T47D (cell line): Measurements from ENCODE around the gene CLECL1.
"Not testable (repeated sequence)": the region's sequence is repeated elsewhere in the genome, so short reads cannot be mapped to it uniquely, and the experiment has no call there.

Experiments used
- DNase-seq, 2 experiments: peaks; one replicate each; pipeline versions ENCODE4 v3.0.0 to v3.0.0-alpha.2; 2011 to 2012; ENCODE audit warnings: low read depth in 1 of 2, low spot score in 1 of 2
- JUND ChIP-seq: IDR thresholded peaks from 2 replicates; pipeline ENCODE4 v1.6.1; 2012; ENCODE audit warnings: low read depth
- in situ Hi-C: cut with HindIII; loops from 2 replicates; pipeline ENCODE4 v1.10.0; 2016; ENCODE audit warnings: low sequenced_read_pairs, low pct_unique_long_range_greater_than_20kb

The CLECL1 gene

DNA sequence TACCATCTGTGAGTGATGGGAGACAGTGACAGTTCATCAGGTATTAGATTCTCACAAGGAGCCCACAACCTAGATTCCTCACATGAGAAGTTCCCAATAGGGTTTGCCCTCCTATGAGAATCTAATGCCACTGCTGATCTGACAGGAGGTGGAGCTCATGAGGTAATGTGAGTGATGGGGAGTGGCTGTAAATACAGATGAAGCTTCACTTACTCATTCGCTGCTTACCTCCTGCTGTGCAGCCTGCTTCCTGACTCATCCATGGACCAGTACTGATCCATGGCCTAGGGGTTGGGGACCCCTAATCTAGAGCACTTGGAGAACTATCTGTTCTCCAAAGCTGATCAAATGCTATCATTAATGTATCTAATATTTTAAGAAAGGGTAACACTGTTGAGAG lies 45.7 kb downstream of the CLECL1 start:
- DNase-seq, result no peak
- in situ Hi-C loops, result no loop called here
- no peak for TF ChIP-seq JUND

DNA sequence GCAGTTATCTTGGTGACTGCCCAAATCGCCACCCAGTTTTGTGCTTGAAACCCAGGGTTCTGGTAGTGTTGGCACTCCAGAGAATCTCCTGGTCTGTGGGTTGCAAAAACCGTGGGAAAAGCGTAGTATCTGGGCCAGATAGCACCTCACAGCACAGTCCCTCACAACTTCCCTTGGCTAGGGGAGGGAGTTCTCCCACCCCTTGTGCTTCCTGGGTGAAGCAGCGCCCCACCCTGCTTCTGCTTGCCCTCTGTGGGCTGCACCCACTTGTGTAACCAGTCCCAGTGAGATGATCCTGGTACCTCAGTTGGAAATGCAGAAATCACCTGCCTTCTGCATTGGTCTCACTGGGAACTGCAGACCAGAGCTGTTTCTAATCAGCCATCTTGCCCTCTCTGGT lies 47.0 kb downstream of the CLECL1 start:
- in situ Hi-C loops, result no loop called here
- DNase-seq, result no peak
- TF ChIP-seq JUND, result no peak

DNA sequence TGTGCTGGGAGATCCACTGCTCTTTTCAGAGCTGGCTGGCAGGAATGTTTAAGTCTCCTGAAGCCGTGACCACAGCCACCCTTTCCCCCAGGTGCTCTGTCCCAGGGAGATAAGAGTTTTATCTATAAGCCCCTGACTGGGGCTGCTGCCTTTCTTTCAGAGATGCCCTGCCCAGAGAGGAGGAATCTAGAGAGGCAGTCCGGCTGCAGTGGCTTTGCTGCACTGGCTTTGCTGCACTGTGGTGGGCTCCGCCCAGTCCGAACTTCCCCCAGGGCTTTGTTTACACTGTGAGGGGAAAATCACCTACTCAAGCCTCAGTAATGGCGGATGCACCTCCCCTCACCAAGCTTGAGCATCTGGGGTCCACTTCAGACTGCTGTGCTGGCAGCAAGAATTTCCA lies 47.5 kb downstream of the CLECL1 start:
- in situ Hi-C loops, DNase-seq: not testable (repeated sequence)

DNA sequence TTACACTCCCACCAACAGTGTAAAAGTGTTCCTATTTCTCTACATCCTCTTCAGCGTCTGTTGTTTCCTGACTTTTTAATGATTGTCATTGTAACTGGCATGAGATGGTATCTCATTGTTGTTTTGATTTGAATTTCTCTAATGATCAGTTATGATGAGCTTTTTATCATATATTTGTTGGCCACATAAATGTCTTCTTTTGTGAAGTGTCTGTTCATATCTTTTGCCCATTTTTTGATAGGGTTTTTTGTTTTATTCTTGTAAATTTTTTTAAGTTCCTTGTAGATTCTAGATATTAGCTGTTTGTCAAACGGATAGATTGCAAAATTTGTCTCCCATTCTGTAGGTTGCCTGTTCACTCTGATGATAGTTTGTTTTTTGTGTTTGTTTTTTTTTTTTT lies 49.9 kb downstream of the CLECL1 start:
- DNase-seq, in situ Hi-C loops: not testable (repeated sequence)

DNA sequence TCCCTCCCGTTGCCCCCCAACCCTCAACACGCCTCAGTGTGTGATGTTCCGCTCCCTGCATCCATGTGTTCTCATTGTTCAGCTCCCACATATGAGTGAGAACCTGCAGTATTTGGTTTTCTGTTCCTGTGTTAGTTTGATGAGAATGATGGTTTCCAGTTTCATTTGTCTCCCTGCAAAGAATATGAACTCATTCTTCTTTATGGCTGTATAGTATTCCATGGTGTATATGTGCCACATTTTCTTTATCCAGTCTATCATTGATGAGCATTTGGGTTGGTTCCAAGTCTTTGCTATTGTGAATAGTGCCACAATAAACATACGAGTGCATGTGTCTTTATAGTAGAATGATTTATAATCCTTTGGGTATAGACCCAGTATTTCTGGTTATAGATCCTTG lies 50.4 kb downstream of the CLECL1 start:
- DNase-seq, in situ Hi-C loops: not testable (repeated sequence)

DNA sequence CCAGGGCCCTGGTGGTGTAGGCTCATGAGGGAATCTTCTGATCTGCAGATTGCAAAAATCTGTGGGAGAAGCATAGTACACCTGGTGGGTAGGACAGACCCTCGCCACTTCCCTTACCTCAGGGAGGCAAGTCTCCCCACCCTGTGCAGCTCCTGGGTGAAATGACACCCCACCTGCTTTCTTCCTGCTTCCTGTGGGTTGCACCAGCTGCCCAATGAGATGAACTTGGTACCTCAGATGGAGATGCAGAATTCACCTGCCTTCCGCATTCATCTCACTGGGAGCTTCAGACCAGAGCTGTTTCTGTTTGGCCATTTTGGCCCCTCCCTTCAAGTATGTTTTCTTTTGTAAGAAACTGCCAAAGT lies 58.7 kb downstream of the CLECL1 start:
- no peak for DNase-seq
- in situ Hi-C loops, result no loop called here
- no peak for TF ChIP-seq JUND

DNA sequence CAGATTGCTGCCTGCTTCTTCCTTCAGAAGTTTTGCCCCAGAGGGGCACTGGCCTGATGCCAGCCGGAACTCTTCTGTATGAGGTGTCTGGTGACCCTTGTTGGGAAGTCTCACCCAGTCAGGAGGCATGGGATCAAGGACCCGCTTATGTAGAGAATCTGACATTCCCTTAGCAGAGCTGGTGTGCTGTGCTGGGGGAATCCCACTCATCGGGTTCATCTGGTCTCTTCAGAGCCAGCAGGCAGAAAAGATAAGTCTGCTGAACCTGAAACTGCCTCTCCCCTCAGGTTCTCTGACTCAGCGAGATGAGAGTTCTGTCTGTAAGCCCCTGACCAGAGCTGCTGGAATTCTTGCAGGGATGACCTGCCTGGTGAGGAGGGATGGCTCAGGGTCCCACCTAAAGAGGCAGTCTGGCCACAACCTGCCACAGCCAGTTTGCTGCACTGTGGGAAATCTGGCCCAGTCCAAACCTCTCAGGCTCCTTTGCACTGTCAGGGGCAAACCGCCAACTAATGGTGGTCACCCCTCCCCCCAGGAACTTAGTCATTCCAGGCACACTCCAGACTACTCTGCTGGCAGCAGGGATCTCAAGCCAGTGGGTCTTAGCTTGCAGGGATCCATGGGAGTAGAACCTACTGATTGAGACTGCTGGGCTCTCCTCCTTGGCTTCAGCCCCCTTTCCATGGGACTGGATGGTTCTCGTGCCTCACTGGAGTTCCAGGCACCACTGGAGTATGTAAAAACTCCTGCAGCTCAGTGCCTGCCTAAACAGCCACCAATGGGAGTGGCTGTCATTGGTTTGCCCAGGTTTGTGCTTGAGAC lies 59.3 kb downstream of the CLECL1 start:
- no peak for DNase-seq
- no peak for TF ChIP-seq JUND
- in situ Hi-C loops, result no loop called here
